A549 (cell line): ENCODE measurements around the gene GABPB1. TPM values are rescaled to one million over a fixed set of nuclear protein-coding genes. Genes with fewer than 3 reads are reported as not detected.
A peak's percentile ranks its signal among the peaks of the same experiment; 100 is the strongest.

Experiments
- ATAC-seq, 2 experiments: fragments of 200-7000 bp in 1 of 2; fragments of >200 bp in 1 of 2; cut with Nextera tagmentation in 1 of 2; cut with Tn5 transposase in 1 of 2; 3 replicates each; pipeline versions ENCODE4 v1.8.0 to v1.9.1; 2018 to 2020; ENCODE audit warnings: mild to moderate bottlenecking in 1 of 2, moderate library complexity in 1 of 2
- CTCF ChIA-PET: fragments of 300-600 bp; sonication (Branson Sonifier 250); formaldehyde crosslinking; extraction: SDS; loops from one replicate; lab custom pipeline; 2021; ENCODE audit warnings: antibody characterized with exemption, inconsistent platforms; lab: Yijun Ruan, JAX
- POLR2A ChIA-PET: fragments of 350-600 bp; formaldehyde crosslinking; extraction: SDS; loops from one replicate; lab custom pipeline; 2021; ENCODE audit warnings: antibody characterized with exemption, inconsistent platforms; lab: Yijun Ruan, JAX
- DNase-seq, 2 experiments: peaks; one replicate each; pipeline versions ENCODE4 v3.0.0 to v3.0.0-alpha.2; 2011 to 2016; ENCODE audit warnings: low read depth in 1 of 2, low spot score in 1 of 2
- FAIRE-seq: peaks from 2 replicates; lab custom pipeline; 2011; peaks lifted over from hg19 to GRCh38; lab: Jason Lieb, UNC
- H3K27ac ChIP-seq, 2 experiments: fragments of >200 bp; sonication (Bioruptor Twin); formaldehyde crosslinking; 3 replicates each; pipeline ENCODE4 v1.5.1; 2016 to 2017
- H3K4me1 ChIP-seq: fragments of >200 bp; sonication (Bioruptor Twin); formaldehyde crosslinking; 3 replicates; pipeline ENCODE4 v1.6.1; 2016
- H3K4me2 ChIP-seq: fragments of >200 bp; sonication (Bioruptor Twin); formaldehyde crosslinking; 3 replicates; pipeline ENCODE4 v1.6.1; 2016
- H3K4me3 ChIP-seq: fragments of >200 bp; sonication (Bioruptor Twin); formaldehyde crosslinking; 3 replicates; pipeline ENCODE4 v1.5.1; 2016
- H3K9me3 ChIP-seq: fragments of >200 bp; sonication (Bioruptor Twin); formaldehyde crosslinking; 3 replicates; pipeline ENCODE4 v1.6.1; 2016
- CBX2 ChIP-seq: fragments of 200-600 bp; sonication (generic); IDR thresholded peaks from 2 replicates; pipeline ENCODE4 v1.6.1; 2016; ENCODE audit warnings: low read depth, mild to moderate bottlenecking, borderline replicate concordance
- CBX8 ChIP-seq: fragments of 200-600 bp; sonication (generic); IDR thresholded peaks from 2 replicates; pipeline ENCODE4 v1.6.1; 2016
- CEBPB ChIP-seq, 2 experiments: fragments of >200 bp in 1 of 2; sonication (Bioruptor Twin) in 1 of 2; formaldehyde crosslinking in 1 of 2; IDR thresholded peaks; 2 replicates each; pipeline ENCODE4 v1.6.1; 2012 to 2016
- CHD2 ChIP-seq: fragments of 150-350 bp; IDR thresholded peaks from 2 replicates; pipeline ENCODE4 v1.6.1; 2014; ENCODE audit warnings: low read length; ENCODE audit not compliant: partially characterized antibody
- CTCF ChIP-seq: fragments of >200 bp; sonication (Bioruptor Twin); formaldehyde crosslinking; IDR thresholded peaks from 3 replicates; pipeline ENCODE4 v1.5.1; 2016
- EHMT2 ChIP-seq: fragments of 200-600 bp; sonication (generic); IDR thresholded peaks from 2 replicates; pipeline ENCODE4 v1.6.1; 2016; ENCODE audit warnings: antibody characterized with exemption, low read depth, mild to moderate bottlenecking, moderate library complexity
- ELK1 ChIP-seq: fragments of 150-350 bp; IDR thresholded peaks from 2 replicates; pipeline ENCODE4 v1.6.1; 2014; ENCODE audit warnings: low read depth, mild to moderate bottlenecking, low read length
- EP300 ChIP-seq, 2 experiments: fragments of >200 bp; sonication (Bioruptor Twin); formaldehyde crosslinking; IDR thresholded peaks; 2 replicates in 1 of 2; 3 replicates in 1 of 2; pipeline ENCODE4 v1.6.1; 2016 to 2017
- JUN ChIP-seq, 2 experiments: fragments of >200 bp; sonication (Bioruptor Twin); formaldehyde crosslinking; IDR thresholded peaks; 2 replicates in 1 of 2; 3 replicates in 1 of 2; pipeline ENCODE4 v1.6.1; 2016 to 2017
- JUNB ChIP-seq: fragments of >200 bp; sonication (Bioruptor Twin); formaldehyde crosslinking; IDR thresholded peaks from 2 replicates; pipeline ENCODE4 v1.6.1; 2016
- MYC ChIP-seq: IDR thresholded peaks from 2 replicates; pipeline ENCODE4 v1.6.1; 2012; ENCODE audit warnings: mild to moderate bottlenecking, inconsistent platforms, low read length, improper control_type of control experiment, borderline replicate concordance
- NFE2L2 ChIP-seq: fragments of 150-350 bp; conservative IDR thresholded peaks from 2 replicates; pipeline ENCODE4 v1.6.1; 2014; ENCODE audit warnings: low read length
- POLR2A ChIP-seq: IDR thresholded peaks from 2 replicates; pipeline ENCODE4 v1.6.1; 2012; ENCODE audit warnings: mild to moderate bottlenecking, low read length
- RARB ChIP-seq: fragments of 250-450 bp; sonication (Bioruptor Pico); IDR thresholded peaks from 2 replicates; pipeline ENCODE4 v1.8.0; 2021; ENCODE audit warnings: mild to moderate bottlenecking, moderate library complexity
- RFX5 ChIP-seq: fragments of 450-650 bp; IDR thresholded peaks from 2 replicates; pipeline ENCODE4 v1.7.1; 2014; ENCODE audit warnings: antibody characterized with exemption, mild to moderate bottlenecking, moderate library complexity
- ZC3H11A ChIP-seq: fragments of 450-650 bp; IDR thresholded peaks from 2 replicates; pipeline ENCODE4 v1.6.1; 2014; ENCODE audit warnings: antibody characterized with exemption, mild to moderate bottlenecking
- ZFP36 ChIP-seq: fragments of 450-650 bp; IDR thresholded peaks from 2 replicates; pipeline ENCODE4 v1.6.1; 2014; ENCODE audit warnings: borderline replicate concordance; ENCODE audit not compliant: partially characterized antibody
- ZNF302 ChIP-seq: fragments of 250-450 bp; sonication (Bioruptor Pico); IDR thresholded peaks from 2 replicates; pipeline ENCODE4 v1.9.0; 2021; ENCODE audit warnings: inconsistent platforms, mild to moderate bottlenecking, moderate library complexity
- WGBS: methylation state at CpG from one replicate; pipeline ENCODE4 v1.1.6; 2017; ENCODE audit errors: missing lambda C conversion rate; 5-methylcytosine and 5-hydroxymethylcytosine counted together
- polyA plus RNA-seq, 4 experiments: library from polyadenylated mRNA; depleted of rRNA in 3 of 4; stranded (reverse); fragments of >200 nt; fragmentation: RNase III in 1 of 4; extraction: RNeasy Plus Mini Kit Qiagen cat#74134 plus additional on column Dnase treatment in 1 of 4; gene quantifications; 2 replicates in 3 of 4; 3 replicates in 1 of 4; pipeline ENCODE4 v1.2.3, GENCODE V29; 2011 to 2017
- TF ChIP-seq, protein P1 (sequence below): IDR thresholded peaks from 2 replicates; pipeline ENCODE4 v1.6.1; 2012
- TF ChIP-seq, protein P2 (sequence below): fragments of >200 bp; sonication (Bioruptor Twin); formaldehyde crosslinking; IDR thresholded peaks from 2 replicates; pipeline ENCODE4 v1.6.1; 2016
- TF ChIP-seq, protein P3 (sequence below): IDR thresholded peaks from 2 replicates; pipeline ENCODE4 v1.6.1; 2012; ENCODE audit warnings: low read depth, borderline replicate concordance
- TF ChIP-seq, protein P4 (sequence below): fragments of 450-650 bp; IDR thresholded peaks from 2 replicates; pipeline ENCODE4 v1.6.1; 2014; ENCODE audit warnings: antibody characterized with exemption

GABPB1 gene
- polyA plus RNA-seq, 2 of the 4 experiments (the other 2 are of a cell fraction): 23.0 to 53.9 TPM

DNA sequence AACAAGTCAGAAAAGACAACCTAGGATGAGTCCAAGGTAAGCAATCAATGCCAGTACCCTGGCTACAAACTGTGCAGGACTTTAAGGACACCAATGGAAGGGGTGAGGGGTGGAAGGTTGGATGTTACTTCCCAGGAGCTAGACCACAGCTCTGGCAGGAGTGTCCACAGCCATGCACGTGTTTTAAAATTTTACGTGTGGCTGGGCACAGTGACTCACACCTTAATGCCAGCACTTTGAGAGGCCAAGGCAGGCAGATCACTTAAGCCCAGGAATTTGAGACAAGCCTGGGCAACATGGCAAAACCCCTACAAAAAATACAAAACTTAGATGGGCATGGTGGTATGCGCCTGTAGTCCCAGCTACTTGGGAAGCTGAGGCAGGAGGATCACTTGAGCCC is 74.7 kb downstream of the GABPB1 start:
- ChIA-PET CTCF (interaction anchor here (1.2 to 1.7 kb wide), 2 partner anchors 9 to 12 kb away, joined by 4 to 5 read pairs; no protein-coding TSS in a partner anchor), POLR2A (no interaction called here)
- Histone ChIP-seq H3K4me1 (no peaks in the 10 kb centered on the region), H3K4me2 (no peak overlapping the region), H3K9me3 (no peaks in the 10 kb centered on the region), H3K4me3 (no peak overlapping the region), H3K27ac (no peak overlapping the region)
- TF ChIP-seq POLR2A: no peak
- TF ChIP-seq, protein P1, sequence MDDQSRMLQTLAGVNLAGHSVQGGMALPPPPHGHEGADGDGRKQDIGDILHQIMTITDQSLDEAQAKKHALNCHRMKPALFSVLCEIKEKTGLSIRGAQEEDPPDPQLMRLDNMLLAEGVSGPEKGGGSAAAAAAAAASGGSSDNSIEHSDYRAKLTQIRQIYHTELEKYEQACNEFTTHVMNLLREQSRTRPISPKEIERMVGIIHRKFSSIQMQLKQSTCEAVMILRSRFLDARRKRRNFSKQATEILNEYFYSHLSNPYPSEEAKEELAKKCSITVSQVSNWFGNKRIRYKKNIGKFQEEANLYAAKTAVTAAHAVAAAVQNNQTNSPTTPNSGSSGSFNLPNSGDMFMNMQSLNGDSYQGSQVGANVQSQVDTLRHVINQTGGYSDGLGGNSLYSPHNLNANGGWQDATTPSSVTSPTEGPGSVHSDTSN: no peak
- no peak for TF ChIP-seq CHD2
- no peak for TF ChIP-seq MYC
- TF ChIP-seq JUNB: no peak
- TF ChIP-seq RFX5: no peak
- TF ChIP-seq, protein P2, sequence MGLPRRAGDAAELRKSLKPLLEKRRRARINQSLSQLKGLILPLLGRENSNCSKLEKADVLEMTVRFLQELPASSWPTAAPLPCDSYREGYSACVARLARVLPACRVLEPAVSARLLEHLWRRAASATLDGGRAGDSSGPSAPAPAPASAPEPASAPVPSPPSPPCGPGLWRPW: no peak
- TF ChIP-seq, protein P3, sequence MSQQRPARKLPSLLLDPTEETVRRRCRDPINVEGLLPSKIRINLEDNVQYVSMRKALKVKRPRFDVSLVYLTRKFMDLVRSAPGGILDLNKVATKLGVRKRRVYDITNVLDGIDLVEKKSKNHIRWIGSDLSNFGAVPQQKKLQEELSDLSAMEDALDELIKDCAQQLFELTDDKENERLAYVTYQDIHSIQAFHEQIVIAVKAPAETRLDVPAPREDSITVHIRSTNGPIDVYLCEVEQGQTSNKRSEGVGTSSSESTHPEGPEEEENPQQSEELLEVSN: no peak
- TF ChIP-seq EP300 (IDR thresholded peaks at IDR 0.05): no peak
- TF ChIP-seq CTCF: no peak
- DNase-seq (no peak), FAIRE-seq (no peak), ATAC-seq (no peak)
- WGBS: 82% methylated on average over 3 of the region's 3 CpGs

DNA sequence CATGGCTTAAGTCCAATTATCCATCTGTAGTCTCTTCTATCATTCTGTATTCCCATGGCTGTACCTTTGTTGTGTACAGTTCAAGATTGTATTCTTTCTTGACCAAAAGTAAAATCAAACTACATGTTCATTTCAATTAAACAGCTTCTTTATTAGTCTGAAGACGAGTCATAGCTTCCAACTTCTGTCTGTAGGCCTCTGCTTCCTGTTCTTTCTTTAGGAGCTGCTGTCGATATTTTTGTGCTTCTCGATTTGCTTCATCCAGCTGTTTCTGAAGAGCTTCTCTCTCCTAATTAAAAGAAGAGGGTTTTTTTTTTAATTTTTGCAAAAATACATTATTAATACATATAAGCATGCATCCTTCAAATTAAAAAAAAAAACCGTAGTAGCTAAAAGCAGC is 76.5 kb downstream of the GABPB1 start:
- Histone ChIP-seq H3K27ac (no peak overlapping the region), H3K9me3 (no peaks in the 10 kb centered on the region), H3K4me2 (no peak overlapping the region), H3K4me3 (no peak overlapping the region), H3K4me1 (no peaks in the 10 kb centered on the region)
- FAIRE-seq (peak; percentile 13), ATAC-seq (no peak), DNase-seq (no peak)
- WGBS: 89% methylated on average over 4 of the region's 4 CpGs
- ChIA-PET CTCF (interaction anchor here (0.6 to 1.5 kb wide), 2 partner anchors 133 to 360 kb away, joined by 4 to 5 read pairs; no protein-coding TSS in a partner anchor), POLR2A (interaction anchor here (0.7 kb wide), 1 partner anchor 75 kb away, joined by 4 read pairs; no protein-coding TSS in a partner anchor)
- TF ChIP-seq CEBPB (IDR thresholded peaks at IDR 0.05) (no peak), ZNF302 (no peak), JUN (IDR thresholded peaks at IDR 0.05) (no peak), ELK1 (no peak), MYC (no peak), EHMT2 (no peak), CBX8 (no peak), CBX2 (no peak), NFE2L2 (no peak), ZFP36 (no peak), RARB (CRISPR knock-in tag) (no peak), ZC3H11A (no peak)
- TF ChIP-seq, protein P4, sequence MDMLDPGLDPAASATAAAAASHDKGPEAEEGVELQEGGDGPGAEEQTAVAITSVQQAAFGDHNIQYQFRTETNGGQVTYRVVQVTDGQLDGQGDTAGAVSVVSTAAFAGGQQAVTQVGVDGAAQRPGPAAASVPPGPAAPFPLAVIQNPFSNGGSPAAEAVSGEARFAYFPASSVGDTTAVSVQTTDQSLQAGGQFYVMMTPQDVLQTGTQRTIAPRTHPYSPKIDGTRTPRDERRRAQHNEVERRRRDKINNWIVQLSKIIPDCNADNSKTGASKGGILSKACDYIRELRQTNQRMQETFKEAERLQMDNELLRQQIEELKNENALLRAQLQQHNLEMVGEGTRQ: no peak
- TF ChIP-seq, protein P3: no peak
